Hippocampal formation (tissue), 2 donors: ENCODE results near the gene SLC16A6.
A peak's percentile ranks its signal among the peaks of the same experiment; 100 is the strongest.
"Not testable (repeated sequence)": the region's sequence is repeated elsewhere in the genome, so short reads cannot be mapped to it uniquely, and the experiment has no call there.

ENCODE experiments used
- DNase-seq, 2 donors: peaks; one replicate each; lab custom pipeline; 2025; lab: John Stamatoyannopoulos, UW

SLC16A6 gene

GRCh38 chr17:68290955-68291835 lies at the start of gene SLC16A6, which contains the start of gene ARSG:
SLC16A6 (minus strand) TSS chr17:68291127; CDS start chr17:68278320, 12,807 bp downstream.
ARSG (plus strand) TSS chr17:68291495; CDS start chr17:68307494, 15,999 bp downstream.
- DNase-seq: peak in 1 of 2 donors; percentile 28

- no peak for DNase-seq
Observed at GRCh38 chr17:68334393-68334792, 43.5 kb upstream of the SLC16A6 start.

GRCh38 chr17:68331932-68332331 lies 41.0 kb upstream of the SLC16A6 start:
- DNase-seq: not testable (repeated sequence)

- no peak for DNase-seq
Observed at GRCh38 chr17:68329331-68329730, 38.4 kb upstream of the SLC16A6 start.

- no peak for DNase-seq
Observed at GRCh38 chr17:68328676-68329075, 37.7 kb upstream of the SLC16A6 start.

- no peak for DNase-seq
Observed at GRCh38 chr17:68327823-68328557, 37.1 kb upstream of the SLC16A6 start.

- no peak for DNase-seq
Observed at GRCh38 chr17:68326681-68327080, 35.8 kb upstream of the SLC16A6 start.

- DNase-seq: no peak
Observed at GRCh38 chr17:68325961-68326360, 35.0 kb upstream of the SLC16A6 start.

- DNase-seq: no peak
Observed at GRCh38 chr17:68324654-68325336, 33.9 kb upstream of the SLC16A6 start.

GRCh38 chr17:68324114-68324513 lies 33.2 kb upstream of the SLC16A6 start:
- DNase-seq: no peak

GRCh38 chr17:68322630-68323029 lies 31.7 kb upstream of the SLC16A6 start:
- DNase-seq: no peak

GRCh38 chr17:68321556-68321954 lies 30.6 kb upstream of the SLC16A6 start:
- DNase-seq: no peak

- no peak for DNase-seq
Observed at GRCh38 chr17:68320943-68321555, 30.1 kb upstream of the SLC16A6 start.

- DNase-seq: no peak
Observed at GRCh38 chr17:68320311-68320865, 29.5 kb upstream of the SLC16A6 start.

- DNase-seq: no peak
Observed at GRCh38 chr17:68319410-68320162, 28.7 kb upstream of the SLC16A6 start.

GRCh38 chr17:68318103-68318991 lies 27.4 kb upstream of the SLC16A6 start:
- DNase-seq: no peak

GRCh38 chr17:68317458-68317857 lies 26.5 kb upstream of the SLC16A6 start:
- DNase-seq: no peak

- no peak for DNase-seq
Observed at GRCh38 chr17:68315930-68316329, 25.0 kb upstream of the SLC16A6 start.

- no peak for DNase-seq
Observed at GRCh38 chr17:68314916-68315535, 24.1 kb upstream of the SLC16A6 start.
